Measurements from ENCODE around the gene SLC12A3.

The SLC12A3 gene

DNA sequence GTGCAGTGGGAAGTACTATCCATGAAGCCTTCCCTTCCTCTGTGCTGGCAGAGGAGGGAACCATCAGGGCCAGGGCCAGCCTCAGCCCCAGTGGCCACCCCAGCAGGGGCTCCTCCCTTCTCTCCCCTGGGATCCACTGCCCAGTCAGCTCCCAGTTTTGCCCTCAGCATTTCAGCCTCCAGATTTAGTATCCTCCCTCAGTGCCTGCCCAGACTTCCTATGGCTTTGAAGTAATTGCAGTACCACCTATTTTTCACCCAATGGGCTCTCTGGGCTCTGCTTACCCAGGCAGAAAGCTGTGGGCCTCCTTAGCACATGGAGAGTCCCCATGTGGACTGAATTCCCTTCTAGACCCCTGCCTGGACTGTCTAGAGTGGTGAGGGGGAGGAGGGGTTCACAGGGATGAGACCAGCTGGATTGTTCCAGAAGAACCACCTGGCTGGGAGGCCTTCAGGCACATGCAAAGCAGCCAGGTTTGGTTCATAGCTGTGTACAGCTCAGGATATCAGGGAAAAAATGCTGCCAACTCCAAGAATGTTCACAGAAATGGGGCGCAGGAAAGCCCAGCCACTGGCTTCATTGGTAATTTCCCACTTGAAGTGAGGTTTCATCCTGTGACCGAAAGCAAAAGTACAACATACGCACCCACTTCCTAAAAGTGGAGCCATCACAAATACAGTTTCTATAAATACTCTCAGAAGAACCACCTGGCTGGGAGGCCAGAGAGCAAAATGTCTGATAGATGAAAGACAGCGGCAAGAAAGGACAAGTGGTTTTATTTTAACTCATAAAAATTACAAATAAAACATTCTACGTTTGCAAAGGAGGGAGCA lies 51.8 kb downstream of the SLC12A3 start:
- H3K27ac ChIP-seq: no peak overlapping the region
- TF ChIP-seq ZFX (IDR thresholded peaks at IDR 0.05; ENCODE audit: borderline replicate concordance): no peak
- TF ChIP-seq, protein P1, sequence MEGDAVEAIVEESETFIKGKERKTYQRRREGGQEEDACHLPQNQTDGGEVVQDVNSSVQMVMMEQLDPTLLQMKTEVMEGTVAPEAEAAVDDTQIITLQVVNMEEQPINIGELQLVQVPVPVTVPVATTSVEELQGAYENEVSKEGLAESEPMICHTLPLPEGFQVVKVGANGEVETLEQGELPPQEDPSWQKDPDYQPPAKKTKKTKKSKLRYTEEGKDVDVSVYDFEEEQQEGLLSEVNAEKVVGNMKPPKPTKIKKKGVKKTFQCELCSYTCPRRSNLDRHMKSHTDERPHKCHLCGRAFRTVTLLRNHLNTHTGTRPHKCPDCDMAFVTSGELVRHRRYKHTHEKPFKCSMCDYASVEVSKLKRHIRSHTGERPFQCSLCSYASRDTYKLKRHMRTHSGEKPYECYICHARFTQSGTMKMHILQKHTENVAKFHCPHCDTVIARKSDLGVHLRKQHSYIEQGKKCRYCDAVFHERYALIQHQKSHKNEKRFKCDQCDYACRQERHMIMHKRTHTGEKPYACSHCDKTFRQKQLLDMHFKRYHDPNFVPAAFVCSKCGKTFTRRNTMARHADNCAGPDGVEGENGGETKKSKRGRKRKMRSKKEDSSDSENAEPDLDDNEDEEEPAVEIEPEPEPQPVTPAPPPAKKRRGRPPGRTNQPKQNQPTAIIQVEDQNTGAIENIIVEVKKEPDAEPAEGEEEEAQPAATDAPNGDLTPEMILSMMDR (IDR thresholded peaks at IDR 0.05): no peak

DNA sequence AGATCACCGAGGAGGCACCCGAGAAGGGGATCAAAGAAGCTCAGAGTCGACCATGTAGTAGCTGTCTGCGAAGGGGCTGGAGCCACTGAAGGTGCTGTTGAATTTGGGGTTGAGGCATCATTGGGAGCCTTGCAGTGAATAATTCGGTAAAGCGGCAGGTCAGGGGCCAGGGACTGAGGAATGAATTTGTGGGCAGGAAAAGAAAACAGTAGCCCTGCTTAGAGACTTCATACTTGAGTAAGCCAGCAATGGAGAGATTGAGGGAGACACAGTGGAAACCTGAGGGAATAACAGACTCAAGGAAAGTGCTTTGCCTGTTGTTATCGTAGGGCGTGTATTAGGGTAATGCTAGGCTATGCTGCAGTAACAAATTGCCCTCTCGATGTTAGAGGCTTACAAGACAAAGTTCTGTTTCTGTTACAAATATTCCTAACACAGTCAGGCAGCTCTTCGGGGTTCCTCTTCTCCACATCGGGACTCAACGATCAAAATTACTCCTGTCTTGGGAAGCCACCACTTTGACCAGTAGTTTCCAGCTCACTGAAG lies 53.5 kb downstream of the SLC12A3 start:
- no peak overlapping the region for H3K27ac ChIP-seq
- TF ChIP-seq, protein P1 (IDR thresholded peaks at IDR 0.05): no peak
- TF ChIP-seq ZFX (IDR thresholded peaks at IDR 0.05; ENCODE audit: borderline replicate concordance): no peak

DNA sequence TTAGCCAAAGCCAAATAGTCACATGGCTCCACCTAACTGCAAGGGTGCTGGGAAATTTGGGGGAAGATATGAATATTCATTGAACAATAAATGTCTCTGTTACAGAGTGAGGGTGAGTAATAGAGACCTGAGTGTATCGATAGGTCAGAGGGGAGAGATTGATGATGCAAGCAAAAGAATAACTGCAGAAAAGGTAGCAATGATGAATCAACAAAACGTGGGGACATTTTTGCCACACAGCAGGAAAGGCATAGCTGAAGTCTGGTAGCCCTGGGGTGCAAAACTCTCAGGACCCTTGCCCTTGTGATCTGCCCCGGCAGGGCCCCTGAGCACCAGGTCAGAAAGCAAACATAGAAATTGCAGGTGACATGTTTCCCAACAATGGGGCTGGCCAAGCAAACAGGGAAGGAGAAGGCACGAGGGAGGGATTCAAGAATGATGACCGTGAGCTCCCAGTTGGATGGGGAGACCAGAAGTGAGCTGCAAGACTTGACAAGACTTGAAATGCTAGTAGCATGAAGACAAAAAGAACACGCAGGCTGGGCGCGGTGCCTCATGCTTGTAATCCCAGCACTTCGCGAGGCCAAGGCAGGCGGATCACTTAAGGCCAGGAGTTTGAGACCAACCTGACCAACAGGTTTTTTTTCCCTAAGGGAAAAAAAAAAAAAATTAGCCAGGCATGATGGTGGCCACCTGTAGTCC lies 54.2 kb downstream of the SLC12A3 start:
- TF ChIP-seq ZFX (IDR thresholded peaks at IDR 0.05; ENCODE audit: borderline replicate concordance): no peak
- TF ChIP-seq, protein P1 (IDR thresholded peaks at IDR 0.05): no peak
- no peak overlapping the region for H3K27ac ChIP-seq

DNA sequence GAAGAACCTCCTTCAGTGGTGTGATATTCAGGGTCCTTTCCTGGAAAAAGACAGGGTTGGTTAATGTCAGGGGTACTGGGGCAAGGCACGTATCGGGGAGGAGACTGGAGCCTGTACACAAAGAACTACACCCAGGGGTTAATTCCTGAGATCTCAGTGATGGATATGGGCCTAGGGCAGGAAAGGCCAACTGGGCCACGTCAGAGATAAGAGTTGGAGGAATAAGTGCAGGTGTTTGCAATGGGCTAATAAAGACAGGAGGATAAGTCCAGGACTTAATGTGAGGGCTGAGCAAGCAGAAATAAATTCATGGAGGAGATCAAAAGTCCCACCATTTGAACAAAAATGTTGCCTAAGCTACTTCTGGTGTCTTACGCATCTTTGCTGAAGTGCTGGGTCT lies 56.6 kb downstream of the SLC12A3 start:
- TF ChIP-seq, protein P1 (IDR thresholded peaks at IDR 0.05): no peak
- no peak for TF ChIP-seq ZFX (IDR thresholded peaks at IDR 0.05; ENCODE audit: borderline replicate concordance)
- no peak overlapping the region for H3K27ac ChIP-seq

DNA sequence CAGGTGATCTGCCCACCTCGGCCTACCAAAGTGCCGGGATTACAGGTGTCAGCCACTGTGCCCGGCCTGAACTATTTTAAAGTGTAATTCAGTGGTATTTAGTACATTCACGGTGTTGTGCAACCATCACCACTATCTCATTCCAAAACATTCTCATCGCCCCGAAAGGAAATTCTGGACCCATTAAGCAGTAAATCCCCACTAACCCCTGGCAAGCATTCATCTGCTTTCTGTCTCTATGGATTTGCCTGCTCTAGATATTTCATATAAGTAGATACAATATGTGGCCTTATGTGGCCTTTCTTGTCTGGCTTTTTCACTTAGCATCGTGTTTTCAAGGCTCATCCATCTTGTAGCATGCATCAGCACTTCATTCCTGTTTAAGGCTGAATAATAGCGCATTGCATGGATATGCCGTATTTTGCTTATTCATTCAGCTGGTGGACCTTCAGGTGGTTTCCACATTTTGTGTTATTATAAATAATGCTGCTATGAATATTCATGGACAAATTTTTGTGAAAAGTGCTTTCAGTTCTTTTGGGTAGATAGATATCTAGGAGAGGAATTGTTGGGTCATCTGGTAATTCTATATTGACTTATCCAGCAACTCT lies 58.6 kb downstream of the SLC12A3 start:
- no peak overlapping the region for H3K27ac ChIP-seq
- TF ChIP-seq ZFX (IDR thresholded peaks at IDR 0.05; ENCODE audit: borderline replicate concordance): no peak
- TF ChIP-seq, protein P1 (IDR thresholded peaks at IDR 0.05): no peak

DNA sequence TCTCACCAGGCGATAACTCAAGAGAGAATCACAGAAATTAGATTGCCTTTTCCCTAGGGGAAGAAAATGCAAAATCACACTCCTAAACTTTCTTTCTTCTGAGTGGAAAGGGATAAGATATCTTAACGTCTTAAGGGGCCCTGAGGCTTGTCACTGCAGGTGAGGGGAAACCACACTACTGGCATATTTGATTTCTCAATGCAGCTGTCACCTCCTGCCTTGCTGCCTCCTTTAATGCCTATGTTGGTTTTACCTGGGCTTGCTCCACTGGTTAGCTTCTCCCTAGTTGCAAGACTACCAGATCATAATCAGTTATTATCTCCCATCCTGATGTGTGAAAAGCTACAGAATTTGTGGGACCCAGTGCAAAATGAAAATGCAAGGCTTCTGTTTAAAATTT lies 62.5 kb downstream of the SLC12A3 start:
- no peak overlapping the region for H3K27ac ChIP-seq
- TF ChIP-seq, protein P1 (IDR thresholded peaks at IDR 0.05): no peak
- TF ChIP-seq ZFX (IDR thresholded peaks at IDR 0.05; ENCODE audit: borderline replicate concordance): no peak
